Epithelial cell of prostate (primary cell): Measurements from ENCODE around the gene ZBTB49.
"Not testable (repeated sequence)": the region's sequence is repeated elsewhere in the genome, so short reads cannot be mapped to it uniquely, and the experiment has no call there.

Experiments used
- DNase-seq: peaks from one replicate; pipeline ENCODE4 v3.0.0-alpha.2; 2011; ENCODE audit warnings: low read depth, low spot score
- H3K27ac ChIP-seq: fragments of 450-650 bp; 2 replicates; pipeline ENCODE4 v1.5.1; 2017; ENCODE audit warnings: mild to moderate bottlenecking

The ZBTB49 gene

DNA sequence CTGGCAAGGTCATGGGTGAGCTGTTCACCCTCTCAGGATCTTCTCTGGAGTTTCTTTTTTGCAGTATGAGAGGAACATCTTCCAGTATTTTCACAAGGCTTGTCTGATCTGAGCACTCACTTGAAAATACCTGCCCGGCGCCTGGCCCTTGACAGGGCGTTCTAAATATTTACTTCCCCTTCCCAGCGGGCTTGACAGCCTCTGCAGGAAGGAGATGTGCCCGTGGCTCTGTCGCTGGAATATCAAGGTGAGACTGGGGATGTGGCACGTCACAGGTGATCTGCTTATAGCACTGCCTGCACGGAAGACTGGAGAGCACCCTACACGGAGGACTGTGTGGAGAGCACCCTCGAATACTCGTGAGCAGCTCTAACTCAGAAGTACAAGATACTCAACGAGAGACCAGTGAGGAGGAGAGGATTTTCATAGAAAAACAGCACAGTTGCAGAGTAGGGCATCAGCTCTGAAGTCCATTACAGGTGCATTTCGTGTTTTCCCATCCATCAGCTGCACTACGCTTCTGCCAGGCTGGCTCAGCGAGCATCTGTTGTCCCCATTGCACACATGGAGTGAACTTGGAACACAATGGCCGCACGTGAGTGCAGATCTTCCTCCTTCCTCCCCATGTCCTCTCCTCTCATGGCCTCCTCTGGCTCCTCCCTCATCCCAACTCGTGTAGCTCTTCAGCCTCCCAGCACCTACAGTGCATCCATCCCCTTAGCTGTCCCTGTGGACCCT is 32.1 kb downstream of the ZBTB49 start:
- no peak for DNase-seq
- no peak overlapping the region for H3K27ac ChIP-seq

DNA sequence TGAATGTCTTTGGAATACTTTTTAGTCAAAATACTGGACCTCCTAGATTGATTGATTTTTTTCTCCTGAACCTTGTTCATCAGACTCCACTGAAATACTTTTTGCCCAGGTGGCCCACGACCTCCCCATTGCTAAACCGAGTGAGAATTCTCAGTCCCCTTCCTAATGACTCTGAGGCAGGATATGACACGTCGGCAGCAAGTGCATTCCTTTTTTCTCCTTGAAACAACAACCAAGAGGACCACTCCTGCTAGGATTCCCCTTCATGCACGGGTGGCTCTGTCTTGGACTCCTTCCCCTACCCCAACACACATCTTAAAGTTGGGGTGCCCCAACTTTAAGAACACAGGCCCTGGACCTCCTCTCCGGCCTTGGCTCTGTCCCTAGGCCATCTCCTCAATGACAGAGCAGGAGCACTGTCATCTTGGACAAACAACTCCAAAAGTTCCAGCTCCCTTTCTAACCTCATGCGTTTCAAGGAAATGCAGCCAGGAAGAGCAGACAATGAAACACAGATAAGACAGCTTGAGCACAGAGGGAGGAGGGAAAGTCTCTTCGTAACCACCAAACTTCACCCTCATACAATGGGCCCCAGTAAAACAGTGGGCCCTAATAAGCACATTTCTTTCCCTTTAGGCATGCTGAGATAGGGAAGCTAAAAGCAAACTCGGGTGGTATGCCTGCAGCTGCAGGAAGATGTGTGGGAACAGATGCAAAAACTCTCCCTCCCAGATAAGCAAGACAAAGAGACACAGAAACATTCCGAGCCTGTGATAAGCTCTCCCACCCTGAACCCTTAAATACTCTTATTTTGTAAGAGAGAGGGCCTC is 33.9 kb downstream of the ZBTB49 start:
- DNase-seq, result no peak
- no peak overlapping the region for H3K27ac ChIP-seq

DNA sequence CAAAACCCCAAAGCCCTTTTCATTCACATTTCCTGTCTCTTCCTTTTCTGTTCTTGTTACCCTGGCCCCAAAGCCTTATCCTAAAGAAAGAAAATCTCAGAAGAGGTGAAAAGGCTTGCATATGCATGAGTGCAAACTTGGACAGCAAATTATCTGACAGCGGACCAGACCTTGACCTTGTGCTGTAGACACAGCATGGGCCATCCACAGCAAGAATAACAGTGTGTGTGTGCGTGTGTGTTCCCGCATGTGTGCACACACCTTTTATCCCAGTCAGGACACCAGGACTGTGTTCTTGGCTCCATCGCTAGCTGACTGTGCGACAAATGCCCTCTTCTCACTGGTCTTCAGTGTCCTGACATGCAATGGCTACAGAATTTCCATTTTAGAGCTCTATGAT is 35.3 kb downstream of the ZBTB49 start:
- no peak for DNase-seq
- H3K27ac ChIP-seq, result no peak overlapping the region

DNA sequence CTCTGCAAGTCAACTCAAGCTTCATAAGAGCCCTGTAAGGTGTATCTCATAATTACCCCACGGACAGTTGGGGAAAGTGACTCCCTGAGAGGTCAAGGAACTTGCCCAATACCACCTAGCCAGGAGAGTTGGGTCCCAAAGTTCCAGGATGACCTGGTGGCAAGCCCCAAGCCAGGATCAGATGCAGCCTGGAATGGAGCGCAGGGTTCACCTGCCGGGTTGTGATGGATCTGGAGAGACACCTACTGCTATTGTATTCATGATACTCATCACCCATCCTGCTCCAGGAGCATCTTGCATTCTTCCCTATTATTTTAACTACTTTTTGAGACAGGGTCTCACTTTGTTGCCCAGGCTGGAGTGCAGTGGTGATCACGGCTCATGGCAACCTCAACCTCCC is 36.1 kb downstream of the ZBTB49 start:
- no peak overlapping the region for H3K27ac ChIP-seq
- no peak for DNase-seq

DNA sequence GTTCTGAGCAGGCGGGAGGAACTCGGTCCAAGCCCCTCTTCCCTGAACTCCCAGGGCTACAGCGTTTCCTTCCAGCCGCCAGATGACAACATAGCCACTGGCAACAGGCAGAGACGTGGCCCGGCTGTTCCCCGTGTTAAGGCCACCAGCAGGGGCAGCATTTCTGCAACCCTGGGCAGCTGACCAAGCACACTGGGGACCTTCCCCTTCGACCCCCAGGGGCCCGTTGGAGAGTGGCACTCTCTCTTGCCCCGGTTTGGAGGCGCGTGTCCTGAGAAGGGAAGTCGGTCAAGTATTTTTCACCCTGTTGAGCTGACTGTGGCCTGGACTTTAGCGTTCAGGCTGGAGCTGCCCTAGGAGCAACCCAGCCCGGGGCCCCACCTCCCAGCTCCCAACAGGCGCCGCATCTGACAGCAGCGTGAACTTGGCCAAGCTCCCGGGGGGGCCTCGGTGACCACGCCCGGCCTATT is 37.6 kb downstream of the ZBTB49 start:
- H3K27ac ChIP-seq, result no peak overlapping the region
- no peak for DNase-seq

DNA sequence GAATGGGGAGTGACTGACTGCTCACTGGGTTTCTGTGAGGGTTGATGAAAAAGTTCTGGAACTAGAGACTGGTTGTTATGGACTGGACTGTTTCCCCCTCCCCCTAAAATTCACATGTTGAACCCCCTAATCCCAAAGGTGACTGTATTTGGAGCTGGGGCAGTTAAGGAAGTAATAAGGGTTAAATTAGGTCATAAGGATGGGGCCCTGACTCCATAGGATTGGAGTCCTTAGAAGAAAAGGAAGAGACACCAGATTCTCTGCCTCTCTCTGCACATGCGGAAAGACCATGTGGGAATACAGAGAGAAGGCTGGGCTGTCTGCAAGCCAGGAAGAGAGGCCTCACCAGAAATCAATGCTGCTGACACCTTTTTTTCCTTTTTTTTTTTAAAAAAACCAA is 38.2 kb downstream of the ZBTB49 start:
- no peak for DNase-seq

DNA sequence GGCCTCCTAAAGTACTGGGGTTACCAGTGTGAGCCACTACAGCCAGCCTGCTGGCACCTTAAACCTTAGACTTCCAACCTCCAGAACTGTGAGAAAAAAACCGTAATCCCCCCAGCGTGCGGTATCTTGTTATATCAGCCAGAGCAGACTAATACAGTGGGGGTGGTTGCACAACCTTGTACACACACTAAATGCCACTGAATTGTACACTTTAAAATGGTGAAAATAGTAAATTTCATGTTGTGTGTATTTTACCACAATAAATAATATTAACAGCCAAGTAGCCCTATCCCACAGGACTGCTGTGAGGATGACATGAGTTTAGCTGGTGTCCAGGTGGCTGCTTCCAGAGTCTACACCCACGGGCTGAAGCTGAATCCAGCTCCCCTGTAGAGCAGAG is 38.8 kb downstream of the ZBTB49 start:
- DNase-seq, result no peak
- H3K27ac ChIP-seq, result no peak overlapping the region

More for the DNA sequence above, 38.2 kb downstream of the ZBTB49 start:
- no peak overlapping the region for H3K27ac ChIP-seq

DNA sequence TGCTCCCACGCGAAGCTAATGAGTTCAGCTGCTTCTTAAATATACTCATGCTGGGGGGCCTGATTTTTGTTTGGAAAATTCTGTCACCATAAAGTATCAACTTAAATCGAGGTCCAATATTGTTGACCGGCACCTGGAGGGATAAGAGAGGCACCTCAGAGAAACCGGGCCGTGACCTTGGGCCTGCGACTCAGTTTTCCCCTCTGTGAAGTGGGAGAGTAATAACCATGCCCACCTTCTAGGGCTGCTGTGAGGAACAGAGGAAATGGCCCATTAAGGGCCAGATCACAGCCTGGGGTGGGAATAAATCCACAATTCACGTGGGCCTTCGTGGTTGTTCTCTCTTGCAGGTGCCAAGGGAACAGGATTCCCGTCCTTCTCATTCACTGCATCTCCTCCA is 39.4 kb downstream of the ZBTB49 start:
- DNase-seq, result no peak
- H3K27ac ChIP-seq, result no peak overlapping the region

DNA sequence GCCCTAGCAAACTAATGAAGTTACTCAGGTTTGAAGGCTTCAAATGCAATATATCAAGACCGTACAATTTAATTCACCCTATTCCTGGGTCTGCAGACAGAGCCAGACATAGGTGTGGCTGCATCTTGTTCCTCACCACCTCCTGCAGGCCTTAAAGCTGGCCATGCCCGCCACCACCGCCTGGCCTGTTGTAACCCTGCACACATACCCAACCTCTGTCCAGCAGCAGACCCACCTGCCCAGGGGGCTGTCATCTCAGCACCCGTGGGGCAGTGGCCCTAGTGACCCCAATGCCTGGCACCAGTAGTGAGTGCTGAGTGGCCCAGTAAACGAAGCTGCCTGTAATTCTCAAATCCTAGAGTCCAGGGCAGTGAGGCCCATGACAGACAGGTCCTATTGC is 40.7 kb downstream of the ZBTB49 start:
- no peak for DNase-seq
- no peak overlapping the region for H3K27ac ChIP-seq

DNA sequence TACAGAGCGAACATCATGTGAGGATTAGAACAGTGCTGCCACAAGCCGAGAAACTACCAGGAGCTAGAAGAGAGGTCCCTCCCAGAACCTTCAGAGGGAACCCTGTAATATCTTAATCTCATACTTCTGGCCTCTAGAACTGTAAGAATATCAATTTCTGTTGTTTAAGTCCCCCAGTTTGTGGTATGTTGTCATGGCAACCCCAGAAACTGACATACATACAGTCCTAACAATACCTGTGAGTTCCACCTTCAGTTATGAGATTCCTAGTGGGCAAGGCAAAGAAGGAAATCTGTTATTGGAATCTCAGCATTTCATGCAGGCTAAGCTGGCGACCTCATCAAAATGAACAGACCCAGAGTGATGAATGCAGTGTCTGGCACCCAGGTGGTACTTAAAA is 42.5 kb downstream of the ZBTB49 start:
- no peak for DNase-seq
- H3K27ac ChIP-seq, result no peak overlapping the region

DNA sequence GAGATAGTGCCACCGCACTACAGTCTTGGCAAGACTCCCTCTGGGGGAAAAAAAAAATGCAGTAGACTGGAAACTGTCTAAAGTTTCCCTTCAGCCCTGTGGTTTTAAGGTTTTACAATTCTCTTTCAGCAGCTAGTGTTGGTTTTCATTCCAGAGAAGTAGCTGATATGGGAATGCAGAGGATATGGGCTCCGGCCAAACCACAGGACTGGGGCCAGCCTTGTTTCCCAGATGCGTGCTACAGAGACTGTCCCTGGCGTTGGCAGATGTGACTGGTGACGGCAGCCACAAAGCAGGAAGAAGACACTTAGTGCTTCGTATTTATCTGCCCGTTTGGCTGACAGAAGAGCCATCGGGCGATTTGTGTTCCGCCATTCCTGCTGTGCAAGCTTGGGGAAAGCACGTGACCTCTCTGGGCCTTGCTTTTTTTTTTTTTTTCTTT is 43.2 kb downstream of the ZBTB49 start:
- no peak for DNase-seq

DNA sequence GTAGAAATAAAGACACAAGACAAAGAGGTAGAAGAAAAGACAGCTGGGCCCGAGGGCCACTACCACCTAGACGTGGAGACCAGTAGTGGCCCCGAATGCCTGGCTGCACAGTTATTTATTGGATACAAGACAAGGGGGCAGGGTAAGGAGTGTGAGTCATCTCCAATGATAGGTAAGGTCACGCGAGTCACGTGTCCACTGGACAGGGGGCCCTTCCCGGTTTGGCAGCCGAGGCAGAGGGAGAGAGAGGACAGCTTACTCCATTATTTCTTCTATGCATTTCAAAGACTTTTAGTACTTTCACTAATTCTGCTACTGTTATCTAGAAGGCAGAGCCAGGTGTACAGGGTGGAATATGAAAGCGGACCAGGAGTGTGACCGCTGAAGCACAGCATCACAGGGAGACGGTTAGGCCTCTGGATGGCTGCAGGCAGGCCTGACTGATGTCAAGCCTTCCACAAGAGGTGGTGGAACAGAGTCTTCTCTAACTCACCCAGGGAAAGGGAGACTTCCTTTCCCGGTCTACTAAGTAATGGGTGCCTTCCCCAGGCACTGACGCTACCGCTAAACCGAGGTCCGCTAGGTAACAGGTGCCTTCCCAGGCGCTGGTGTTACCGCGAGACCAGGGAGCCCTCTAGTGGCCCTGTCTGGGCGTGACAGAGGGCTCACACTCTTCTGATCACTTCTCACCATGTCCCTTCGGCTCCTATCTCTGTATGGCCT is 44.9 kb downstream of the ZBTB49 start:
- DNase-seq, result no peak
- no peak overlapping the region for H3K27ac ChIP-seq

More for the DNA sequence above, 43.2 kb downstream of the ZBTB49 start:
- no peak overlapping the region for H3K27ac ChIP-seq

DNA sequence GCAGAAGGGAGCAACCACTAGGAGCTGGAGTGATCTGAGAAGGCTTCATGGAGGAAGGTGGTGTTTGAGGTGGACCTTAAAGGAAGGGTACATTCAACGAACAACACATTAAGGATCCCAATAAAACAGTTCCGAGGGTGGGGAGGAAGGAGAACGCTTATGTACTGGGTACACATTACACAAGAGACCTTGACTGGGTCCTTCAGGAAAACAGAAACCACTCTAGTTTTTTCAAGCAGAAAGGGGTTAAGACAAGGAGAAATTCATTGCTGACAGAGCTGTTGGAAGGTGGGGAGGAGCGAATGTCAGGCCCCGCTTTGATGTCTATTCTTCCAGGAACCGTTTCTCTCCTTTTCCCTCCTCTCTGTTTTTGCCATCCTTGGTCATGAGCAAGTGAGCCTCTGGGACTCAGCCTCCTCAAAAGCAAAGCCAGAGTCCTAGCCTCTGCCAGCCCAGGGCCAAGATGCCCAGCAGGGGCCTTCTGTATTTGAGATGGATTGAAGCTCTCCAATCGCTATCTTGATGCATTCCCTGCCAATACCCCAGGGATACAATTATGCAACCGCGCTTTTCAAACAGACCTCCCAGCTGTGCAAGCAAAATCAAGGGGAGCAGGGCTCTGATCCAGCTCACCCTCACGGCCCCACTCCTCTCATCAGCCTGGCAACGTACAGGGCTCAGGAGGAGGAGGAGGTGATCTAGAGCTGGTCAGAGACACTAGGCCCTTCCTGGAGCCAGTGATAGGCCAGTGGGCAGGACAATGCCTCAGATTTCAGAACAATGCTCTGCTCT is 48.4 kb downstream of the ZBTB49 start:
- no peak overlapping the region for H3K27ac ChIP-seq
- no peak for DNase-seq

DNA sequence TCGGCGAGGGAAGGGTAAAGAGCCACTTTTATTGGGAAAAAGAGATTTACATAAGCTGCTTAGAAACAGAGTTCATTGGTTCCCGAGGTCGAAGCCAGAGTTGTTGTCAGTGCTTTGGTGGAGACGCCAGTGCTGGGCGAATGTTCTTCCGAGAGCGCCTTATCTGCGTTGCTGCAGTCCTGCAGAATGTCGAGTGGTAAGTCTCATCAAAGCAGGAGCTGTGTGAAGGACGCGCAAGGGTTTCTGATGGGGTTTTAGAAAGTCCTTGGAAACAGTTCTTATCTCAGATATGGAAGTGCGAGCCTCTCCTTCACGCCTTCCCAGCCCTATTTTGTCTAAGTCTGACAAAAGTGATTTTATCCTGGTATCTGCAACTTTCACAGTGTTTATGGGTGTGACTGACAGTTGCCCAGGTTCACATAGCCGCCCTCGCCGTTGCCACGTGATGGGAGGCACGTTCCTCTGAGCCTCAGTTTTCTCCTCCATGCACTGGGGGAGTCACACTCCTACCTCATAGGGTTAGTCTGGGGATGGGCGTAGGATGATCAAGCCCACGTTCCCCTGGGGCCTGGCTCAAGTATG is 49.5 kb downstream of the ZBTB49 start:
- DNase-seq, result no peak
- H3K27ac ChIP-seq, result no peak overlapping the region

DNA sequence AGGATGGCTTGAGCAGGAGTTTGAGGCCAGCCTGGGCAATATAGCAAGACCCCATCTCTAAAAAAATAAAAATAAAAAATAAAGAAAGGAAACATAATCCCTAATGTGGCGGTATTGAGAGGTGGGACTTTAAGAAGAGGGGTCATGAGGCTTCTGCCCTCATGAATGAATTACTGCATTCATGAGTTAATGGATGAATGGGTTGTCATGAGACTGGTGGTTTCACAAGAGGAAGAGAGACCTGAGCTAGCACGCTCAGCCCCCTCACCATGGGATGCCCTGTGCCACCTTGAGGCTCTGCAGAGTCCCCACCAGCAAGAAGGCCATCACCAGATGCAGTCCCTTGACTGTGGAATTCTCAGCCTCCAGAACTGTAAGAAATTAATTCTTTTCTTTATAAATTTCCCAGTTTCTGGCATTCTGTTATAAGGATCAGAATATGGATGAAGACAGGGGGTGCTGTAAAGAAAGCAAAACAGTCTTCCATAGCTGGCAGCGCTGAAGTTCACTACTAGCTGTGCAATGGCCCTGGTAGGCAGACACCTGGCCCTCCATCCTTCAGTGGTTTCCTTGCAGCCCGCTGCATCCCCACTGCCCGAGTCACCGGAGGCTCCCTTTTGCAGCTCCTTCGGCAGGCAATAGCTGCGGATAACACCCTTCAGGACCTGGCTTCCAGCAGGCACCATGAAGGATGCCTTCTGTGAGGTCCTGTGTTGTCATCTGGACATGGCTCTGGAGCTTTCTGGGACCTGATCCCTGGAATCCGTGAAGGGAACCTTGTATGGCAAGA is 52.0 kb downstream of the ZBTB49 start:
- H3K27ac ChIP-seq, result no peak overlapping the region
- no peak for DNase-seq

DNA sequence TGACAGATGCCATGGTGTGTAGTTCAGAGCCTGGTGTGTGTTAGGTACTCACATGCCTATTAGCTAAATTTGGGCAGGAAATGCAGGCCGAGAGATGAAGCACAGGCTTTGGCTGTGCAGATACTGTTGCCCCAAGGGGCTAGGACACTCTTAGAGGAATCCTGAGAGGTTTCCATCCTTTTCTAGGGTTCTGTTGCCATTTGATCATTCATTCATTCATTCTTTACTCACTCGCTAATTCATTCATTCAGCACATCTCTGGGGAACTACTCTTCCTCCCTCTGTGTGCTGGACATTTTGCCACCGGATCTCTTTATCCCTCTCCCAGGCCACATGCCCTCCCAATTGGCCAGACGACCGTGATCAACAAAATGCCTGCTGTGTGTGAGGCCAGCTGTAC is 53.0 kb downstream of the ZBTB49 start:
- H3K27ac ChIP-seq, result no peak overlapping the region
- DNase-seq, result no peak

DNA sequence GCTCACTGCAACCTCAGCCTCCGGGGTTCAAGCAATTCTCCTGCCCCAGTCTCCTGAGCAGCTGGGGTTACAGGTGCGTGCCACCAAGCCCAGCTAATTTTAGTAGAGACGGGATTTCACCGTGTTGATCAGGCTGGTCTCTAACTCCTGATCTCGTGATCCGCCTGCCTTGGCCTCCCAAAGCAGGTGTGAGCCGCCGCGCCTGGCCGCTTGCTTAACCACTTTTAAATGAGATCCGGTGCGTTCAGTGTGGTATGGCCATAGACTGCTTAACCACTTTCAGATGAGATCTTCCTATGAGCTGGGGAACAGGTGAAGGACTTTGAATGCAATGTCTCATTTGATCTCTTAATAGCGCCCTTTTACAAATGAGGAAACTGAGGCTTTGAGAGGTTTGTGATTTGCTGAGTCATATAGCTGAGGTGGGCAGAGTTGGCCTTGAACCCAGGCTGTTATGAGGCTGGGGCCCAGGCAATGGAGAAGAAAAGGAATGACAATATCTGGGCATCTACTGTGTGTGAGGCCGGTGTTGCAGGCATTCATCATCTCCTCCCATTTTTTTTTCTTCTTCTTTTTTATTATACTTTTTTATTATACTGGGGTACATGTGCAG is 55.0 kb downstream of the ZBTB49 start:
- DNase-seq, result no peak
- no peak overlapping the region for H3K27ac ChIP-seq

DNA sequence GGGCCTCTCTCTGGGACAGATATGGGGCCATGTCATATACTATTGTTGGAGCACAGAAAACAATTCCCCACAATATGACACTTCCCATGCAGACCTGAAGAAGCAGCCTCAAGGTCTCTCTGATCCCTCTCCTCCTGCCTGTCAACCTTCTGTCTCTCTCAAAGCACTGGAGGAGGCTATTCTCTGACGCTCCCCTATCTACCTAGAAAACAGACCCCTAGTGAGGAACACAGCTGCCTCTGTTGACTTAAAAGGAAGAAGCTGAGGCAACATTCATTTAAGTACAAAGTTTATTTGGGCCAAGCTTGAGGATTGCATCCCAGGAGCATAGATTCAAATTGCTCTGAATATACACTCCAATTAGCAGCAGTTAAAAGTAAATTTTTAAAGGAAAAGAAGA is 57.5 kb downstream of the ZBTB49 start:
- DNase-seq, result no peak
- no peak overlapping the region for H3K27ac ChIP-seq

DNA sequence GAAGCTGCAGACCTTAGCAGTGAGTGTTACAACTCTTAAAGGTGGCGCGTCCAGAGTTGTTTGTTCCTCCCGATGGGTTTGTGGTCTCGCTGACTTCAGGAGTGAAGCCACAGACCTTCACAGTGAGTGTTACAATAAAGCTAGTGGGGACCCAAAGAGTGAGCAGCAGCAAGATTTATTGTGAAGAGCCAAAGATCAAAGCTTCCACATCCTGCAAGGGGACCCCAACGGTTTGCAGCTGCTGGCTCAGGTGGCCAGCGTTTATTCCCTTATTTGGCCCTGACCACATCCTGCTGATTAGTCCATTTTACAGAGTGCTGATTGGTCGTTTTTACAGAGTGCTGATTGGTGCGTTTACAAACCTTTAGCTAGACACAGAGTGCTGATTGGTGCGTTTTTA is 58.5 kb downstream of the ZBTB49 start:
- H3K27ac ChIP-seq, DNase-seq: not testable (repeated sequence)
